Measurements from ENCODE around the gene PICALM. TPM values are rescaled to one million over a fixed set of nuclear protein-coding genes. Genes with fewer than 3 reads are reported as not detected.

Gene PICALM
- polyA plus RNA-seq, 3 donors, result 62.4 to 241 (median 81.0) TPM

DNA sequence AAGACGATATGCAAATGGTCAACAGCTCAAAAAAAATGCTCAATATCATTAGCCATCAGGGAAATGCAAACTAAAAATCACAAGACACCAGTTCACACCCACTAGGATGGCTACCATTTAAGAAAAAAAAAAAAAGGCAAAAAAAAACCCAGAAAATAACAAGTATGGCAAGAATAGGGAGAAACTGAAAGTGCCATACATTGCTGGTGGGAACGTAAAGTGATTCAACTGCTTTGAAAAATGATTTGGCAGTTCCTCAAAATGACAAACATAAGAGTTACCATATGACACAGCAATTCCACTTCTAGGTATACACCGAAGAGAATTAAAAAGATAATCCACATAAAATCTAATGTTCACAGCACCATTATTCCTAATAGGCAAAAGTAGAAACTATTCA, 47.5 kb downstream of the PICALM start:
- Mint-ChIP-seq H3K27ac (peak overlapping the region; percentile 62 to 94 (median 86)), H3K27me3 (ENCODE audit: low read depth in 3 of 3) (no peaks in the 10 kb centered on the region), H3K36me3 (peaks cover 73 to 77% of the 10 kb centered on the region in 2 donors), H3K4me1 (peaks cover 35% of the 10 kb centered on the region), H3K9me3 (no peaks in the 10 kb centered on the region), H3K4me3 (peak overlapping the region in 1 of 2 donors; percentile 60)
- WGBS (ENCODE audit: insufficient coverage), result 60% methylated on average over 1 of the region's 3 CpGs
- Histone ChIP-seq H3K9me3 (replicated peaks in 1 of 2; ENCODE audit: control insufficient read depth in 1 of 2, insufficient read depth in 1 of 2, low read length in 2 of 2) (no peaks in the 10 kb centered on the region), H3K27ac (ENCODE audit: low read depth in 1 of 2, low read length in 2 of 2) (peak overlapping the region; percentile 64 to 68), H3K4me2 (replicated peaks; ENCODE audit: extremely low read depth, low read length, poor library complexity, severe bottlenecking) (peak overlapping the region; percentile 28), H4K20me1 (ENCODE audit: insufficient read depth, low read length) (peaks cover 100% of the 10 kb centered on the region), H3K36me3 (replicated peaks in 1 of 2; ENCODE audit: control insufficient read depth in 1 of 2, insufficient read depth in 2 of 2, low read length in 2 of 2) (peaks cover 89 to 99% of the 10 kb centered on the region in 2 donors), H3K27me3 (ENCODE audit: control insufficient read depth in 2 of 2, insufficient read depth in 2 of 2, low read length in 2 of 2) (no peaks in the 10 kb centered on the region), H3K4me1 (ENCODE audit: control insufficient read depth in 1 of 2, insufficient read depth in 2 of 2, low read length in 2 of 2) (peaks cover 13 to 18% of the 10 kb centered on the region in 2 donors), H2AFZ (ENCODE audit: insufficient read depth, low read depth, low read length, poor library complexity, severe bottlenecking) (no peak overlapping the region), H3K9ac (ENCODE audit: insufficient read depth, low read length, poor library complexity, severe bottlenecking) (no peak overlapping the region), H3K79me2 (ENCODE audit: insufficient read depth, low read length) (peaks cover 98% of the 10 kb centered on the region), H3K4me3 (replicated peaks in 1 of 3; ENCODE audit: low read depth in 2 of 3, low read length in 3 of 3) (peak overlapping the region in 1 of 3 experiments; percentile 19)
- intact Hi-C loops (cut with micrococcal nuclease), result no loop called here
- DNase-seq, result peak; percentile 51 to 74 (median 70)
- TF ChIP-seq, protein P1, sequence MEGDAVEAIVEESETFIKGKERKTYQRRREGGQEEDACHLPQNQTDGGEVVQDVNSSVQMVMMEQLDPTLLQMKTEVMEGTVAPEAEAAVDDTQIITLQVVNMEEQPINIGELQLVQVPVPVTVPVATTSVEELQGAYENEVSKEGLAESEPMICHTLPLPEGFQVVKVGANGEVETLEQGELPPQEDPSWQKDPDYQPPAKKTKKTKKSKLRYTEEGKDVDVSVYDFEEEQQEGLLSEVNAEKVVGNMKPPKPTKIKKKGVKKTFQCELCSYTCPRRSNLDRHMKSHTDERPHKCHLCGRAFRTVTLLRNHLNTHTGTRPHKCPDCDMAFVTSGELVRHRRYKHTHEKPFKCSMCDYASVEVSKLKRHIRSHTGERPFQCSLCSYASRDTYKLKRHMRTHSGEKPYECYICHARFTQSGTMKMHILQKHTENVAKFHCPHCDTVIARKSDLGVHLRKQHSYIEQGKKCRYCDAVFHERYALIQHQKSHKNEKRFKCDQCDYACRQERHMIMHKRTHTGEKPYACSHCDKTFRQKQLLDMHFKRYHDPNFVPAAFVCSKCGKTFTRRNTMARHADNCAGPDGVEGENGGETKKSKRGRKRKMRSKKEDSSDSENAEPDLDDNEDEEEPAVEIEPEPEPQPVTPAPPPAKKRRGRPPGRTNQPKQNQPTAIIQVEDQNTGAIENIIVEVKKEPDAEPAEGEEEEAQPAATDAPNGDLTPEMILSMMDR (IDR thresholded peaks at IDR 0.05), result no peak

DNA sequence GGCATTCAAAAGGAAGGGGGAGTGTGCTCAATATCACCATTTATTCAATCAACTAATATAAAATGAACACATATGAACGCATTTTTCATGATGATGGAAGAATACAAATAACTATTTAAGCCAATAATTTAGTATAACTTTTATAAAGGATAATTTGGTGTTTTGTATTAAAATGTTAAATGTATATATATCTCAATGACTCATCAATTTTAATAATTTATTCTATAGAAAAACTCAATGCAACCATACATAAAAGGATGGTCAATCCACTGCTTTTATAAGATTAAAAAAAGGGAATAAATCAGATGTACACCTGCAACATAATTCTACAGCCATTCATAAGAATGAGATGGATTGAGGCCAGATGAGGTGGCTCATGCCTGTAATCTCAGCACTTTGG, 50.6 kb downstream of the PICALM start:
- no CpG with 5 or more reads among the region's 1 CpG for WGBS (ENCODE audit: insufficient coverage)
- Mint-ChIP-seq H3K4me1 (peaks cover 22% of the 10 kb centered on the region), H3K4me3 (no peak overlapping the region), H3K9me3 (no peaks in the 10 kb centered on the region), H3K27ac (no peak overlapping the region), H3K27me3 (ENCODE audit: low read depth in 3 of 3) (no peaks in the 10 kb centered on the region), H3K36me3 (peaks cover 67 to 82% of the 10 kb centered on the region in 2 donors)
- Histone ChIP-seq H2AFZ (ENCODE audit: insufficient read depth, low read depth, low read length, poor library complexity, severe bottlenecking) (no peak overlapping the region), H3K9me3 (replicated peaks in 1 of 2; ENCODE audit: control insufficient read depth in 1 of 2, insufficient read depth in 1 of 2, low read length in 2 of 2) (no peaks in the 10 kb centered on the region), H3K9ac (ENCODE audit: insufficient read depth, low read length, poor library complexity, severe bottlenecking) (no peak overlapping the region), H3K27ac (ENCODE audit: low read depth in 1 of 2, low read length in 2 of 2) (no peak overlapping the region), H3K4me3 (replicated peaks in 1 of 3; ENCODE audit: low read depth in 2 of 3, low read length in 3 of 3) (no peak overlapping the region), H3K36me3 (replicated peaks in 1 of 2; ENCODE audit: control insufficient read depth in 1 of 2, insufficient read depth in 2 of 2, low read length in 2 of 2) (peaks cover 90 to 98% of the 10 kb centered on the region in 2 donors), H3K4me2 (replicated peaks; ENCODE audit: extremely low read depth, low read length, poor library complexity, severe bottlenecking) (no peak overlapping the region), H4K20me1 (ENCODE audit: insufficient read depth, low read length) (peaks cover 100% of the 10 kb centered on the region), H3K27me3 (ENCODE audit: control insufficient read depth in 2 of 2, insufficient read depth in 2 of 2, low read length in 2 of 2) (no peaks in the 10 kb centered on the region), H3K4me1 (ENCODE audit: control insufficient read depth in 1 of 2, insufficient read depth in 2 of 2, low read length in 2 of 2) (peaks cover 9 to 18% of the 10 kb centered on the region in 2 donors), H3K79me2 (ENCODE audit: insufficient read depth, low read length) (peaks cover 98% of the 10 kb centered on the region)
- intact Hi-C loops (cut with micrococcal nuclease), result loop anchor here in 1 of 2 donors (10.0 kb wide), 1 partner anchor 53 kb away; no protein-coding TSS in a partner anchor
- DNase-seq, result no peak
- TF ChIP-seq, protein P1 (IDR thresholded peaks at IDR 0.05), result no peak
